ENCODE data around the gene ZCCHC10. TPM values are rescaled to one million over a fixed set of nuclear protein-coding genes. Genes with fewer than 3 reads are reported as not detected.

ZCCHC10 gene
- total RNA-seq, 1 donor from 2014 or later = 17.0 TPM

- no peaks in the 10 kb centered on the region for H3K9me3 ChIP-seq
- DNase-seq (no peak), ATAC-seq (no peak)
- no peak for TF ChIP-seq CTCF (IDR thresholded peaks at IDR 0.05)
- H3K4me3 ChIP-seq = no peak overlapping the region
- H3K27me3 ChIP-seq = no peaks in the 10 kb centered on the region
- intact Hi-C loops (cut with DNase I) = no loop called here
- no peaks in the 10 kb centered on the region for H3K4me1 ChIP-seq
- H3K27ac ChIP-seq = no peak overlapping the region
- peaks cover 39% of the 10 kb centered on the region for H3K36me3 ChIP-seq
Measured at GRCh38 chr5:133063965-133064364, 37.6 kb upstream of the ZCCHC10 start.

DNA sequence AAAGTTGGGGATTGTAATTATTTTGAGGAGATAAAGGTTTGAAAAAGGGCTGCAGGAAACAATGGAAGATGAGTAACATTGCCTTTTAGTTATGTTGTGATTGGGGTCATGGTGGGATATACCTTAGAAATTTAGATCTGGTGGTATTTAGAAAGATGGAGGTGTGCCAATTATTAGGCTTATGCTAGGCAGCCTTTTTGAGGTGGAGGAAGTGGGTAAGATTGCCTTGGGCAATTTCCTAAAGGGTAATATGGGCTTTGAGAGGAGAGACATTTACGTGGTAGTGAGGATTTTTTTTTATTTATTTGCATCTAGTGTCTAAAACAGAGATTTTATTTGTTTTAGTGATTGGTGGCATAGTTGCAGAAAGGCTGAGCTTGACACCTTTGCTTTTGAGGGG lies 35.9 kb upstream of the ZCCHC10 start:
- DNase-seq (no peak), ATAC-seq (no peak)
- H3K4me3 ChIP-seq = no peak overlapping the region
- no peaks in the 10 kb centered on the region for H3K27me3 ChIP-seq
- no peak for TF ChIP-seq CTCF (IDR thresholded peaks at IDR 0.05)
- peaks cover 23% of the 10 kb centered on the region for H3K36me3 ChIP-seq
- intact Hi-C loops (cut with DNase I) = no loop called here
- H3K27ac ChIP-seq = no peak overlapping the region
- peaks cover 3% of the 10 kb centered on the region for H3K4me1 ChIP-seq
- no peaks in the 10 kb centered on the region for H3K9me3 ChIP-seq

DNA sequence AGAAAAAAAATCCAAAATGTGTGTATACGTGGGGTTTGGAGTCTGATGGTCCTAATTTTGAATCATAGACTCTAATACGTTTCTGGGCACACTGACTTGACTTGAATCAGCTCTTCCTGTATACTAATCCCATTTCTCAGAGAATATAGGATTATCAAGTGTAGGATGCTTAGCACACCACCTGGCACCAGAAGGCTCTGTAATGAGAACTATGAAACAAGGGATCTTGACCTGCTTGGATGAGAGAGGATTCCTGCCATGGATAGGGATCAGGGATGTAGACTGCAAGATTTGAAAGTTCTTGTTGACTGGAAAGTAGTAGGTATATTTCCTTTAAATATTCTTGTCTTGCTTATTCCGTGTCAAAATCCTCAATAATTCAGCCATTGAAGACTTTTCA lies 33.3 kb upstream of the ZCCHC10 start:
- H3K4me1 ChIP-seq = peaks cover 15% of the 10 kb centered on the region
- intact Hi-C loops (cut with DNase I) = no loop called here

DNA sequence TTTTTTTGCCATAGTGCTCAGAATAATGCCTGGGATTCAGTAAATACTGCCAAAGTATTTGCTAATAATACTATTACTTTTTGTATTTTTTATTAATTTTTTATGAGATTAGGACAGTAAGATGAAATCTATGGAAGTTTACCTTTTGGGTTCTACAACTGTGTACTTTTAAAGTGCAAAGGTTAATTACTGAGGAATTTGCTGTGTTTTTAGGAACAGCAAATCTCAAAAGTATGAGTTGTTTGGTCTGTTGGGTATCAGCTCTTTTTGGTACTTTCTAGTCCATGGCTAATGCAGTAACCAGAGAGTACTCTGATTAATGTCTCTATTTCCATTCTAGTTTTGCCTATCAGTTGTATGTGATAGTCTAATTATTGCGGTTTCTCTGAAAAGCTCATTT lies 30.5 kb upstream of the ZCCHC10 start:
- intact Hi-C loops (cut with DNase I) = no loop called here
- ATAC-seq = no peak

More for the DNA sequence above, 33.3 kb upstream of the ZCCHC10 start:
- ATAC-seq = no peak
- no peaks in the 10 kb centered on the region for H3K36me3 ChIP-seq
- no peaks in the 10 kb centered on the region for H3K9me3 ChIP-seq
- DNase-seq = no peak
- no peak overlapping the region for H3K4me3 ChIP-seq
- H3K27me3 ChIP-seq = no peaks in the 10 kb centered on the region
- no peak overlapping the region for H3K27ac ChIP-seq
- no peak for TF ChIP-seq CTCF (IDR thresholded peaks at IDR 0.05)

DNA sequence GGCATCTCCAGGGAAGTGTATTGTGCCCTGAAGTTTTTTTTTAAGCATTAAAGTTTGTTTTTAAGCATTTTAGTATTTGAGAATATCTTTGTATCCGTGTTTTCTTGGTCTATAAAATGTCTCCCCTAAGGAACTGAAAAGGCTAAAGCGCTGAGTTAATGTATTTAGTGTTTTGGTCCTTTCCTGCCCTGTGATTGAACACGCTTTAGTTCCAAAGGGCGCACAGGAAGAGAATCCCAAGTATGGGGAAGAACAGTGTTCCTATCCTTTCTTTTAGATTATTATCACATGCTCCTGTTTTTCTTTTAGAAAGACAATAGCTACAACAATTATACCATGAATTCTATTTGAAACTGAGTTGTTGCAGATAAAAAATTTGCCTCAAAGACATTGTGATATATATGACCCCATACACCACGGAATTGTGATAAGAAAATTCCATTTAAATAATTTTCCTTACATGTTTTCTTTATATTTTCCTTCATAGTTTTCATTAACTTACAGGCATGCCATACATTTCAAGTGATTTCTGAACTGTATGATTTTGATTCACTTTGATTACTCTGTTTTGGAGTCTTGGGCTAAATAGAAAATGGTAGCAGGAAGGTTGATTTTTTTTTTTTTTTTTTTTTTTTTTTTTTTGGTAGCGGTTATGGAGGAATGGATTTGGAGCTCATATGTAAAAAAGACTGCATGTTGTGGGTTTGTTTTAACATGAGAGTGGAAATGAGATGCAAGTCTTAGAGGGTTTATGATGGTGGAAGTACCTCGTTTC lies 28.5 kb upstream of the ZCCHC10 start:
- ATAC-seq (no peak), DNase-seq (no peak)
- H3K4me1 ChIP-seq = peaks cover 39% of the 10 kb centered on the region
- no peaks in the 10 kb centered on the region for H3K9me3 ChIP-seq
- H3K27ac ChIP-seq = no peak overlapping the region
- no peaks in the 10 kb centered on the region for H3K27me3 ChIP-seq
- no peak for TF ChIP-seq CTCF (IDR thresholded peaks at IDR 0.05)
- intact Hi-C loops (cut with DNase I) = no loop called here
- H3K36me3 ChIP-seq = no peaks in the 10 kb centered on the region
- H3K4me3 ChIP-seq = no peak overlapping the region

More for the DNA sequence above, 30.5 kb upstream of the ZCCHC10 start:
- no peak for DNase-seq
- no peak overlapping the region for H3K27ac ChIP-seq
- peaks cover 29% of the 10 kb centered on the region for H3K4me1 ChIP-seq
- no peak overlapping the region for H3K4me3 ChIP-seq
- no peaks in the 10 kb centered on the region for H3K36me3 ChIP-seq
- no peaks in the 10 kb centered on the region for H3K9me3 ChIP-seq
- no peaks in the 10 kb centered on the region for H3K27me3 ChIP-seq
- TF ChIP-seq CTCF (IDR thresholded peaks at IDR 0.05) = no peak

Data from upper lobe of right lung (tissue), 1 donor.